DMS53 (cell line): Measurements from ENCODE around the gene HOXC10.
A peak's percentile ranks its signal among the peaks of the same experiment; 100 is the strongest.

Source experiments
- DNase-seq: peaks from one replicate; lab custom pipeline; 2025; lab: John Stamatoyannopoulos, UW

HOXC10 gene

GRCh38 chr12:54004063-54004840 lies 19.3 kb downstream of the HOXC10 start:
- DNase-seq: no peak

- peak; percentile 57 for DNase-seq
Measured at GRCh38 chr12:54004841-54005530, 20.0 kb downstream of the HOXC10 start.

GRCh38 chr12:54005531-54005852 lies 20.5 kb downstream of the HOXC10 start:
- DNase-seq: no peak

GRCh38 chr12:54005853-54006558 lies 21.1 kb downstream of the HOXC10 start:
- peak; percentile 85 for DNase-seq

GRCh38 chr12:54006559-54007220 lies 21.7 kb downstream of the HOXC10 start:
- DNase-seq: no peak

GRCh38 chr12:54007538-54008259 lies 22.8 kb downstream of the HOXC10 start:
- DNase-seq: no peak

GRCh38 chr12:54008260-54008552 lies 23.3 kb downstream of the HOXC10 start:
- DNase-seq: no peak

GRCh38 chr12:54009171-54010052 lies 24.5 kb downstream of the HOXC10 start:
- peak; percentile 33 for DNase-seq

GRCh38 chr12:54010053-54010971 lies 25.4 kb downstream of the HOXC10 start:
- DNase-seq: no peak

- DNase-seq: no peak
Measured at GRCh38 chr12:54010972-54011664, 26.2 kb downstream of the HOXC10 start.

GRCh38 chr12:54011665-54012532 lies 27.0 kb downstream of the HOXC10 start:
- DNase-seq: no peak

GRCh38 chr12:54012631-54013409 lies 27.9 kb downstream of the HOXC10 start:
- no peak for DNase-seq

GRCh38 chr12:54014377-54015017 lies 29.6 kb downstream of the HOXC10 start:
- no peak for DNase-seq

- DNase-seq: no peak
Measured at GRCh38 chr12:54015018-54015931, 30.3 kb downstream of the HOXC10 start.

GRCh38 chr12:54016051-54016450 lies 31.1 kb downstream of the HOXC10 start:
- DNase-seq: no peak

GRCh38 chr12:54016478-54016964 lies 31.6 kb downstream of the HOXC10 start:
- DNase-seq: peak; percentile 27
